ENCODE measurements around the gene HSBP1.

Gene HSBP1

GRCh38 chr16:83807710-83808572 lies at the start of gene HSBP1:
HSBP1 (plus strand) TSS chr16:83807978; CDS start chr16:83808077, 99 bp downstream.
- peak; percentile 90 to 94 (median 92) for DNase-seq (ENCODE audit: low read depth in 2 of 3, low spot score in 1 of 3)

DNA sequence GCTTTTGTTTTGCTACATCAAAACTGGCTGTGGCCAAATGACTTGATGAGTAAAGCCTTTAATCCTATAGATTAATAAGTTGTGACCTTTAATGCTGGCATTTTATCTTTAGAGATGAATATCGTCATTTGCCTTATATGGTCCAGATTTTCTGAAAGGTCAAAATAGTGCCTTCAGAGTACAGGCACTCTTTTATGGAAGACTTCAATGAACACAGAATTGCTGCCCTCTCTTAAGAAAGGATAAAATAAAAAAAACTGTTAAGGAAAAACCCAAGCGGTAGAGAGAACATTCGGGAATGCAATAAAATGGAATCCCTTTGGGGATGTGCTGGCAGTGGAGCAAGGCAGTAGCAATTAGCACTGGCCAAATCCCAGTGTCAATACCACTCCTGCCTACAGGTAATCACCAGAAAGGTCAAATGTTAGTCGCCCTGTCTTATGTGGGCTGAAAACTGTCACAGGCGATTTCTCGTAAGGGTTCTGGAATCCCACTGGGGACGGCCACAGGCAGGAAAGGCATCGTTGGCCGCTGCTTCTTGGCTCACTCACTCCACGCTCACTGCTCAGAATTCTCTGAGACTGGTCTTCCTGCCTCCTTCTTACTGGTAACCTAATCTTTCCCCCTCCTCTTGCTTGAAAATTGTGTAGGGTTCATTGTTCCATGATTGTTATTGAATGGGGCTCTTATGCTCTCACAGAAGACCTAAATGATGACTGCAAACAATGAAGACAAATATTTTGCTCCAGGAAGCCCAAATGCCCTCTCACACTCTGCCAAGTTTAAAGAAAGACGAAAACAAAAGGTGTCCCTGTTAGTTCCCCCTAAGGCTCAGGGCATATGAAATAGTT lies 45.4 kb upstream of the HSBP1 start:
- DNase-seq (ENCODE audit: low read depth in 2 of 3, low spot score in 1 of 3): no peak

DNA sequence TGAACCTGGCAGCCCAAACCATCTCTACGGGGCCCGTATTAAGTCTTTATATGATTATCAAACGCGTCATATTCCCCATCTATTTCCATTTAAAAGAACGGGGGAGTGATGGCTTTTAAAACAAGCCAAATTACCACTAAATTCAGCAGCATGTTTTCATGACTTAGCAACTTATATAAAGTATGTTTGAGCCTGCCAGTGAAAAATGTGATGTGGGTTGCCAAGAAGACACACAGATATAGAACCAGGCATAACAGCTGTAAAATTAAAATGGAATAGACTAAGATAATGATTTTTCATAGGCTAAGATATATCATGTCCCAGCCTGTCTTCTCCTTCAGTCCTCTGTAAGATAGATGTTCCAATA lies 44.8 kb upstream of the HSBP1 start:
- no peak for DNase-seq (ENCODE audit: low read depth in 2 of 3, low spot score in 1 of 3)

DNA sequence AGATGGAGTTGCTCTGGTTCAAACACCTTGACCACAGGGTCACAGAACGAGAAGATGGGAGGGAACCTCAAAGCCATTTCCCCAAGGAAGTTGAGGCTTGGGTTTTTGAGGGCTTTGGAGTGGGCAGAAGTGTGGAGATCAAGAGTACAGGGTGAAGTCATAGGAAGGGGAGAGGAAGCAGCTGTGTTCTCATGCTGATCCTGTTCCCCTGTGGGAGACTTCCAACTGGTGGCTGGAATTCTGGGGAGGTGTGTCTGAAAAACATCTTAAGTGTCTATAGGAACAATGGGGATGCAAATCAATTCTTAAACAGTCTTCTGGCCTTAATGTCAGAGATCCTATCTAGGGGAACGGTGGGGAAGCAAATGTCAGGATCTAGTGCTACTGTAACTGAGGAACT lies 38.8 kb upstream of the HSBP1 start:
- DNase-seq (ENCODE audit: low read depth in 2 of 3, low spot score in 1 of 3): no peak

- DNase-seq (ENCODE audit: low read depth in 2 of 3, low spot score in 1 of 3): no peak
Observed at GRCh38 chr16:83769397-83770008, 38.3 kb upstream of the HSBP1 start.

GRCh38 chr16:83771306-83771942 lies 36.4 kb upstream of the HSBP1 start:
- DNase-seq (ENCODE audit: low read depth in 2 of 3, low spot score in 1 of 3): no peak

- no peak for DNase-seq (ENCODE audit: low read depth in 2 of 3, low spot score in 1 of 3)
Observed at GRCh38 chr16:83772806-83773205, 35.0 kb upstream of the HSBP1 start.

- no peak for DNase-seq (ENCODE audit: low read depth in 2 of 3, low spot score in 1 of 3)
Observed at GRCh38 chr16:83774066-83774465, 33.7 kb upstream of the HSBP1 start.

- no peak for DNase-seq (ENCODE audit: low read depth in 2 of 3, low spot score in 1 of 3)
Observed at GRCh38 chr16:83776944-83777343, 30.8 kb upstream of the HSBP1 start.

DNA sequence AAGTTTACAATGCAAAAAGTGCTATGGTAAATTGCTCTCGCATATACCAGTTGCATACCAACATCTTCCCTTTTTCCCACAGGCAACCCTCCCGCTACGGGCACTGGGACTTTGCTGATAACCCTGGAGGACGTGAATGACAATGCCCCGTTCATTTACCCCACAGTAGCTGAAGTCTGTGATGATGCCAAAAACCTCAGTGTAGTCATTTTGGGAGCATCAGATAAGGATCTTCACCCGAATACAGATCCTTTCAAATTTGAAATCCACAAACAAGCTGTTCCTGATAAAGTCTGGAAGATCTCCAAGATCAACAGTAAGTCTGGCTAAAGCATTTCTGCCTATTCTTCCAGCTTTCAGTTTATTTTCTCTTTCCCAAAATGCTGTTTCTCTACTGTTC lies 27.9 kb upstream of the HSBP1 start:
- no peak for DNase-seq (ENCODE audit: low read depth in 2 of 3, low spot score in 1 of 3)

GRCh38 chr16:83785455-83785854 lies 22.3 kb upstream of the HSBP1 start:
- no peak for DNase-seq (ENCODE audit: low read depth in 2 of 3, low spot score in 1 of 3)

DNA sequence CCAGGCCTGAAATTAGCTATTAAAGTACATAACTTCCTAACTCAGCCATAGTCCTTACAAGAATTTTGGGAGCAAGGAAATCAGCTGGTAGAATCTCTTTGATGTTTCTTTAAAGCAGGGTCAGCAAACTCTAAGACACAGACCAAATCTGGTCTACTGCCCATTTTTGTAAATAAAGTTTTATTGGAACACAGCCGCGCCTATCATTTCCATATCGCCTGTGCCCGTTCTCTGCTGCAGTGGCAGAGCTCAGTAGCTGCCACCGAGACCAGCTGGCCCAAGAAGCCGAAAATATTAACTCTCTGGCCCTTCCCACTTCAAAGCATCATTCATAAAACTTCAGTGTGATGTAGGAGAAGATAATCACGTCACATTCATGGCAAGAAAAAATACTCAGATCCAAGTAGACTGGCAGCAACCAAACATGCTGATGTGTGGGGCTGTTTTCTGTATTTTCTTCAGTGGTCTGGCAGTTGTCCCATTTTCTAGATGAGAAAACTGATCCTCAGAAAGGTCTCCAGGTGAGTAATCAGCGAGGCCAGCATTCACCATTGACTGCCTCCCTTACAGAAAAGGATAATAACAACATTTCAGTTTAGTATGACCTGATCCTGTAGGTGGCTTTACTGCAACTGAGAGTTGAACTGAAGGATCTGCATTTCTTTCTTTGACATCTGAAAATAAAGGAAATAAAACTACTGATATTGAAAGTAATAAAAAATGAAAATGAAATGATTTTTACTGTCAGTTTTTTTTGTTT lies 18.0 kb upstream of the HSBP1 start:
- no peak for DNase-seq (ENCODE audit: low read depth in 2 of 3, low spot score in 1 of 3)

DNA sequence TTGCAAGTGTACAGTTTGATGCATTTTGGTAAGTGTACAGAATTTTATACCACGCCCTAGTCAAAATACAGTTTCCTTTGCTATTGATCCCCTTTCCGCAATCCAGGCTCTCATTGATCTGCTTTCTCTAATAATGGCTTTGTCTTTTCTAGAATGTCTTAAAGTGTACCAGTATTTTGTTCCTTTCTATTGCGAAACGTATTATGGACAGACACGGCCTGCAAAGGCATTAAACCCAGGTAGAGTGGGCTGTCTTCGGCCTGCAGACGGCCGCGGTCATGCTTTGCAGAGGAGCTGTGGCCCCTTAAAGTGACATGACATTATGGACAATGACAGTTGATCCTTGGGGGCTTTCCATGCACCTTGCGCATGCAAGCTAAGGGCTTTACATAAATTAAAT lies 15.9 kb upstream of the HSBP1 start:
- DNase-seq (ENCODE audit: low read depth in 2 of 3, low spot score in 1 of 3): no peak

DNA sequence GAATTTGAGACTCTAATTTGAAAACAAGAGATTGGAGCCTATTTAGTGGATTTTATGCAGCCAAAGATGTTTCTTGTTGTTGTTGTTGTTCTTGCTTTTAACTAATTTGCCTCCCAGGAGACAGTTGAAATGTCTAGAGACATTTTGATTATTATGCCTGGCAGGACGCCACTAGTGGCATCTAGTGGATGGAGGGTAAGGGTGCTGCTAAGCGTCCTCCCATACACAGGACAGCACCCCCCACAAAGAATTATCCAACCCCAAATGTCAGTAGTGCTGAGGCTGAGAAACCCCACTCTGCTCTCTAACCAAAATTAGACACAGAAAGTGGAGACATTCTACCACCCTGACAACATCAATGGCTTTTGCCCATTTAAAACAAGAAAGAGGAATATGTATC lies 15.4 kb upstream of the HSBP1 start:
- DNase-seq (ENCODE audit: low read depth in 2 of 3, low spot score in 1 of 3): no peak

DNA sequence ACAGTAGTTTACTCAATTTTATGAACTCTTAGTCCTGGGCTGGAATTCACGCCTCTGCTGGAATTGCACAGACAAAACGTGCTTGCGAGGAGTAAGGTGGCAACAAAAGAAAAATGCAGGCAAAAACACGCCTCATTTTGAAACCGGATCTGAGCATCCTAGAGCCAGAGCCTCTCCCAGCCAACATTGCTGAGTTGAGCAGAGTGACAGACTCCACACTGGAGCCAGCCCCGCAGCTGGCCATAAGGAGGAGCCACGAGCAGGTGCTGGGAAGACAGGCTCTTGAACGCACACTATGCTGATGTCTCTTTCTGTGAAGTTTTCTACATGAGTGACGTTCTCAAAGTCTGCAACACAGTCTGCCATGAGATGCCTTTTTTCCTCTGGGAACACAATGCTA lies 14.6 kb upstream of the HSBP1 start:
- DNase-seq (ENCODE audit: low read depth in 2 of 3, low spot score in 1 of 3): no peak

DNA sequence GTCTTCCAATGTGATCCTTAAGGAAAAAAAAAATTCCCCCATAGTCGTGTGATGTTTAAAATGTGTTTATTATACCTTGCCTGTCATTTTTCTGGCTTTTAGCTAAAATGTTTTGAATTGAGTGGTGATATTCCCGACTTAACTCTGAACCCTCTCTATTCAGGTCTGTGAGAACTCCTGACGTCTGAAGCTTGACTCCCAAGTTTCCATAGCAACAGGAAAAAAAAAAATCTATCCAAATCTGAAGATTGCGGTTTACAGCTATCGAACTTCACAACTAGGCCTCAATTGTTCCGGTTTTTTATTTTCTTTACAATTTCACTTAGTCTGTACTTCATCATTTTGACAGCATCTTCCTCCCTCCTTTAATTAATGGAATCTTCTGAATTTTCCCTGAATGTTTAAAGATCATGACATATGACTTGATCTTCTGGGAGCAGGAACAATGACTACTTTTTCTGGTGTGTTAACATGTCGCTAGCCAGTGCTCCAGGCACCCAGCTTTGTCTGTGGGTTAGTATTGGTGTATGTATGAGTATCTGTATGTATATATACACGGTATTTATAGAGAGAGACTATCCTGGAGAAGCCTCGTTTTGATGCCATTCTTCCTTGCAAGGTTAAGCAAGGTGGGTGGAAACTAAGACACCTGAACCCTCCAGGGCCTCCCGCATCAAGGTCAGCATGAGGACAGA lies 12.8 kb upstream of the HSBP1 start:
- no peak for DNase-seq (ENCODE audit: low read depth in 2 of 3, low spot score in 1 of 3)

DNA sequence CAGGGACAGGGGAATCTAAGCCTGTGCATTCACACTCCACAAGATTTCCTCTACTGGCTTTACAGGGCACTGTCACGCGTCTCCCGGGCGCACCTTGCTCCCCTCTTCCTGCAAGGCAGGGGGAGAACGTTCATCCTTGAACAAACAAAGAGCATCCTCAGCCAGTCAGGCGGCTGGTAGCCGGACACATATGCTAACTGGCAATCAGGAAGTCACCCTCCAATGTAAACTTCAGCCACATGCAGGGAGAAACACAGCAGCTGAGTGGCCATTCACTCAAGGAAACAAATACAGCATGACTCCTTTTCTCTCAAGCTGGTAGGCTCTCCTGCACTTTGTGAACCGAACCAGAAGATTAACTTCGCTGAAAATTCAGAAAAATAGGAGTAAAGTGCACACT lies 10.8 kb upstream of the HSBP1 start:
- no peak for DNase-seq (ENCODE audit: low read depth in 2 of 3, low spot score in 1 of 3)

DNA sequence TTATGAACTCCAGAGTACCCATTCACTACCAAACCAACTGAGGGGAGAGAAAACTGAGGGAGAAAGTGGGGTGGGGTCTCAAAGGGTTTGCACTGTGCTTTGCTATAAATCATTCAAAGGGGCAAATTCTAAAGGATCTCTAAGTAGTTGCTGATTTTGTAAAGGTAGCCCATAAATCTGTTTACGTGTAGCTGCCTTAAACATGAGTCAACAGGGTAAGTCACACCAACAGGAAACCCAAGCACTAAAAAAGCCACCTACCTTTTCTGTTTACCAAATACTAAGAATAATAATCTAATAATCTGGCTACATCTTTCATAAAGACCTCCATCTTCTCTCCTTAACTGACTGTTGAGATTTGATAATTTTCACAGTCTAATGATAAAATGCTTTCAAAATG lies 8.4 kb upstream of the HSBP1 start:
- no peak for DNase-seq (ENCODE audit: low read depth in 2 of 3, low spot score in 1 of 3)

DNA sequence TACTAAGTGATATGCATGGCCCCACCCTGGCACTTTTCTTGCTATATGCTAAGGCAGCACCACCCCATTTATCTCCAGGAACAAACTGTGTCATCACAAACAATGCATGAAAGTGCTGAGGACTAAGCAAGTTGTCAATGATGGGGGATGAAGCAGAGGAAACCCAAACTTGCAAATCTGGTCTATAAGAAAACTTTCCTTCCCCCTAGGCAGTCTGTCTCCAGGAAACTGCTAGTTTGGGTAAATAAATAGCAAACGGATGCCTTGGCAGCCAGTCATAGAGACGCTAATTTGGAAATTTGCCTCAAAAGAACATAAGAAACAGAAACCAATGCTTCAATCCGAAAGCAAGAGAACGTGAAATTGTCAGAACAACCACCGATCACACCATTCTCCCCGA lies 5.6 kb upstream of the HSBP1 start:
- no peak for DNase-seq (ENCODE audit: low read depth in 2 of 3, low spot score in 1 of 3)

- DNase-seq (ENCODE audit: low read depth in 2 of 3, low spot score in 1 of 3): no peak
Observed at GRCh38 chr16:83802554-83803205, 5.1 kb upstream of the HSBP1 start.

All from stimulated activated CD4-positive, alpha-beta T cell treated with anti-CD3 and anti-CD28 coated beads, Interleukin-12 subunit alpha, Interleukin-12 subunit beta, amount 100 ng/mL, for 48 hours (primary cell).